Measurements from ENCODE around the gene RNF44. TPM values are rescaled to one million over a fixed set of nuclear protein-coding genes. Genes with fewer than 3 reads are reported as not detected.

Gene RNF44
- total and polyA plus RNA-seq, 3 experiments from 2014 or later, result 4.3 to 56.8 (median 54.6) TPM

DNA sequence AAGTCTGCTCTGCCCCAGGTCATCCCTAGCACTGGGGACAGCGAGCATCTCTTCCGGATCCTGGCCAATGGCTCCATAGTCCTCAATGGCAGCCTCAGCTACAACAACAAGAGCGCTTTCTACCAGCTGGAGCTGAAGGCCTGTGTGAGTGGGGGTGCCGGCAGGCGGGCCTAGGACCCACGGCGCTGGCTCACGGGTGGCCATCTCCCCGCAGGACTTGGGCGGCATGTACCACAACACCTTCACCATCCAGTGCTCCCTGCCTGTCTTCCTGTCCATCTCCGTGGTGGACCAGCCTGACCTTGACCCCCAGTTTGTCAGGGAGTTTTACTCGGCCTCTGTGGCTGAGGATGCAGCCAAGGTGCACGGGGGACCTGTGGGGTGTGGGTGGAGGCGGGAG, 37.9 kb upstream of the RNF44 start:
- no peaks in the 10 kb centered on the region for H3K36me3 Mint-ChIP-seq
- no peaks in the 10 kb centered on the region for H3K4me1 ChIP-seq (ENCODE audit: insufficient read depth, low read length)
- no peak overlapping the region for H3K4me3 Mint-ChIP-seq
- no peaks in the 10 kb centered on the region for H3K27me3 ChIP-seq (ENCODE audit: insufficient read depth, low read length, poor library complexity, severe bottlenecking)
- no peaks in the 10 kb centered on the region for H3K9me3 ChIP-seq (ENCODE audit: low read length)
- H3K4me3 ChIP-seq (ENCODE audit: low read length), result no peak overlapping the region
- DNase-seq, result no peak
- peaks cover 4 to 11% (median 5%) of the 10 kb centered on the region in 3 donors for H3K4me1 Mint-ChIP-seq
- H3K27ac ChIP-seq (ENCODE audit: low read depth, low read length), result no peak overlapping the region
- POLR2A ChIA-PET, result no interaction called here
- CTCF ChIA-PET, result interaction anchor here (0.8 to 10.4 kb wide), 8 partner anchors 21 to 158 kb away, joined by 3 to 67 read pairs (median 8); partner anchors contain the start of genes CLTB and RNF44
- H3K27ac Mint-ChIP-seq, result no peak overlapping the region
- H3K27me3 Mint-ChIP-seq, result peaks cover 6 to 9% of the 10 kb centered on the region in 2 donors
- no peaks in the 10 kb centered on the region for H3K9me3 Mint-ChIP-seq
- H3K36me3 ChIP-seq (ENCODE audit: insufficient read depth, low read length), result no peaks in the 10 kb centered on the region

- H3K9me3 Mint-ChIP-seq, result no peaks in the 10 kb centered on the region
- no peaks in the 10 kb centered on the region for H3K36me3 Mint-ChIP-seq
- H3K27ac ChIP-seq (ENCODE audit: low read depth, low read length), result no peak overlapping the region
- H3K4me3 ChIP-seq (ENCODE audit: low read length), result no peak overlapping the region
- no peak for DNase-seq
- H3K4me3 Mint-ChIP-seq, result no peak overlapping the region
- peaks cover 4 to 11% (median 5%) of the 10 kb centered on the region in 3 donors for H3K4me1 Mint-ChIP-seq
- CTCF ChIA-PET, result interaction anchor here (0.9 to 10.4 kb wide), 14 partner anchors 9 to 157 kb away, joined by 3 to 67 read pairs (median 7); partner anchors contain the start of genes CLTB, FAF2 and RNF44
- H3K27me3 ChIP-seq (ENCODE audit: insufficient read depth, low read length, poor library complexity, severe bottlenecking), result no peaks in the 10 kb centered on the region
- no peaks in the 10 kb centered on the region for H3K9me3 ChIP-seq (ENCODE audit: low read length)
- H3K4me1 ChIP-seq (ENCODE audit: insufficient read depth, low read length), result no peaks in the 10 kb centered on the region
- POLR2A ChIA-PET, result no interaction called here
- H3K36me3 ChIP-seq (ENCODE audit: insufficient read depth, low read length), result no peaks in the 10 kb centered on the region
- peaks cover 10 to 12% of the 10 kb centered on the region in 2 donors for H3K27me3 Mint-ChIP-seq
- peak overlapping the region in 2 of 8 donors; percentile 20 to 33 for H3K27ac Mint-ChIP-seq
Observed at GRCh38 chr5:176574297-176574591, 37.0 kb upstream of the RNF44 start.

DNA sequence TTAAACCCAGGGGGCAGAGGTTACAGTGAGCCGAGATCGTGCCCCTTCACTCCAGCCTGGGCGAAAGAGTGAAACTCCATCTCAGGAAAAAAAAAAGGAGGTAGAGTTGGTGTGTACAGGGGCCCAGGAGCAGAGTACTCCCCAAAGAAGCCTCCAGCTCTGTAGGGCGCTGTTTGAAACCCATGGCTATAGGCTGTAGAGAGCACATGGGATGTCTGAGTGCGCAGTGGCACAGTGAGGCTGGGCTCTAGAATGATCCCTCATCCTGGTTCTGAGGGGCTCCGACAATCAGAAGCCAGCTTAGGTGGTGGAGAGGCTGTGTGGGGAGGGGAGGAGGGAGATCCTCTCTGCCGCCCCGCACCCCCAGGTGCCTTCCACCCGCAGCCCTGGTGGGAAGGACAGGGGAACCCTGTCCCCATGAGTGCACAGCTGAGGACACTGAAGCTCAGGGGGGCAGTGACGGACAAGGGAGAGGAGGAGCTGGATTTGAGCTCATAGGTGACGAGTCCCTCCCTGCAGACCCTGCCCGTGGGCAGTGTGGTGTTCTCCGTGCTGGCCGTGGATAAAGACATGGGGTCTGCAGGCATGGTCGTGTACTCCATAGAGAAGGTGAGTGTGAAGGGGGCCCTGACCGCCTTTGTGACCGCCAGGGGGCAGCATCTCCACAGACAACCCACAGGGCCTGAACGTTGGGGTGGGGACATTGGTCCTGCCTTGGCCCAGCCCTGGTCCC, 36.5 kb upstream of the RNF44 start:
- Histone ChIP-seq H3K4me1 (ENCODE audit: insufficient read depth, low read length) (no peaks in the 10 kb centered on the region), H3K4me3 (ENCODE audit: low read length) (no peak overlapping the region), H3K27me3 (ENCODE audit: insufficient read depth, low read length, poor library complexity, severe bottlenecking) (no peaks in the 10 kb centered on the region), H3K9me3 (ENCODE audit: low read length) (no peaks in the 10 kb centered on the region), H3K27ac (ENCODE audit: low read depth, low read length) (no peak overlapping the region), H3K36me3 (ENCODE audit: insufficient read depth, low read length) (no peaks in the 10 kb centered on the region)
- Mint-ChIP-seq H3K36me3 (no peaks in the 10 kb centered on the region), H3K9me3 (no peaks in the 10 kb centered on the region), H3K27ac (peak overlapping the region in 2 of 8 donors; percentile 20 to 74), H3K27me3 (peaks cover 10 to 12% of the 10 kb centered on the region in 2 donors), H3K4me1 (peaks cover 4 to 11% (median 5%) of the 10 kb centered on the region in 3 donors), H3K4me3 (peak overlapping the region in 1 of 7 donors; percentile 34)
- POLR2A ChIA-PET, result interaction anchor here (0.7 to 1.1 kb wide), 2 partner anchors 30 to 703 kb away, joined by 4 read pairs; partner anchors contain the start of gene CPLX2
- DNase-seq, result peak; percentile 61 to 84 (median 70)
- CTCF ChIA-PET, result interaction anchor here (0.6 to 10.4 kb wide), 19 partner anchors 8 to 402 kb away, joined by 3 to 67 read pairs (median 5); partner anchors contain the start of genes CLTB, FAF2 and RNF44

DNA sequence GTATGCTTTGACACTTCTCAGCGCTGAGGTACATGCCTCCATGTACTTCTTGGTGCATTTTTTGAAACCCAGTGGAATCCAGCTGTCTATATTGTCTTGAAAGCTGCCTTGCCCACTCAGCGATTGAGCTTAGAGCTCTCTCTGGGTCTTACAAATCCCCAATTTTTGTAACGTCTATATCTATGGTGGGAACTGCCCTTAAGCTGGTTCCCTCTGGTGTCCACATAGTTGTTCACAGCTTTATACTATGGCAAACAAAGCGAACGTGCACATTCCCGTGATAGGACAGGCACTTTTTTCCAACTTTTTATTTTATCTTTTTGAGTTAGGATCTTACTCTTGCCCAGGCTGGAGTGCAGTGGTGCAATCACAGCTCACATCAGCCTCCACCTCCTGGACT, 32.8 kb upstream of the RNF44 start:
- Mint-ChIP-seq H3K4me3 (no peak overlapping the region), H3K4me1 (peaks cover 4 to 8% (median 4%) of the 10 kb centered on the region in 3 donors), H3K36me3 (no peaks in the 10 kb centered on the region), H3K27me3 (peaks cover 12 to 26% of the 10 kb centered on the region in 2 donors), H3K27ac (no peak overlapping the region), H3K9me3 (no peaks in the 10 kb centered on the region)
- Histone ChIP-seq H3K36me3 (ENCODE audit: insufficient read depth, low read length) (no peaks in the 10 kb centered on the region), H3K27me3 (ENCODE audit: insufficient read depth, low read length, poor library complexity, severe bottlenecking) (peaks cover 6% of the 10 kb centered on the region), H3K4me1 (ENCODE audit: insufficient read depth, low read length) (no peaks in the 10 kb centered on the region), H3K27ac (ENCODE audit: low read depth, low read length) (no peak overlapping the region), H3K9me3 (ENCODE audit: low read length) (no peaks in the 10 kb centered on the region), H3K4me3 (ENCODE audit: low read length) (no peak overlapping the region)
- POLR2A ChIA-PET, result no interaction called here
- no peak for DNase-seq
- CTCF ChIA-PET, result interaction anchor here (0.8 to 10.4 kb wide), 5 partner anchors 20 to 153 kb away, joined by 3 to 67 read pairs (median 4); partner anchors contain the start of genes CDHR2, CLTB and RNF44

DNA sequence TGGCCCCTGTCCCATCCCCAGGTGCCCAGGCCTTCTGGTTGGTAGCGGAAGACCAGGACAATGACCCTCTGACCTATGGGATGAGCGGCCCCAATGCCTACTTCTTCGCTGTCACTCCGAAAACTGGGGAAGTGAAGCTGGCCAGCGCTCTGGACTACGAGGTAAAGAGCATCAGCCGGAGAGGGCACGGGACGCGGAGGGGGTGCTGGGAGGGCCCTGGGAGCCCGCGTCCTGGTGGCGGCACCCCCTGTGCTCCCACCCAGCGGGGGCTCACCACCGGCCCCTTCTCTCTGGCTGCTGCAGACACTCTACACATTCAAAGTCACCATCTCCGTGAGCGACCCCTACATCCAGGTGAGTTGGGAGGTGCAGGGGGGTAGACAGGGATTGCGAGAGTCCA, 31.5 kb upstream of the RNF44 start:
- CTCF ChIA-PET, result no interaction called here
- H3K27ac Mint-ChIP-seq, result no peak overlapping the region
- POLR2A ChIA-PET, result no interaction called here

GRCh38 chr5:176565760-176566288, 28.6 kb upstream of the RNF44 start:
- Histone ChIP-seq H3K36me3 (ENCODE audit: insufficient read depth, low read length) (no peaks in the 10 kb centered on the region), H3K9me3 (ENCODE audit: low read length) (no peaks in the 10 kb centered on the region), H3K27me3 (ENCODE audit: insufficient read depth, low read length, poor library complexity, severe bottlenecking) (peaks cover 11% of the 10 kb centered on the region), H3K4me3 (ENCODE audit: low read length) (no peak overlapping the region), H3K27ac (ENCODE audit: low read depth, low read length) (no peak overlapping the region), H3K4me1 (ENCODE audit: insufficient read depth, low read length) (peaks cover 5% of the 10 kb centered on the region)
- ChIA-PET POLR2A (no interaction called here), CTCF (interaction anchor here (1.1 to 1.8 kb wide), 2 partner anchors 8 to 95 kb away, joined by 3 to 5 read pairs; no protein-coding TSS in a partner anchor)
- Mint-ChIP-seq H3K27ac (peak overlapping the region in 1 of 8 donors; percentile 46), H3K9me3 (no peaks in the 10 kb centered on the region), H3K36me3 (no peaks in the 10 kb centered on the region), H3K27me3 (peaks cover 10 to 24% of the 10 kb centered on the region in 2 donors), H3K4me1 (peaks cover 0 to 12% (median 6%) of the 10 kb centered on the region in 3 donors), H3K4me3 (no peak overlapping the region)
- no peak for DNase-seq

More for the DNA sequence above, 31.5 kb upstream of the RNF44 start:
- Histone ChIP-seq H3K27me3 (ENCODE audit: insufficient read depth, low read length, poor library complexity, severe bottlenecking) (peaks cover 6% of the 10 kb centered on the region), H3K4me1 (ENCODE audit: insufficient read depth, low read length) (no peaks in the 10 kb centered on the region), H3K27ac (ENCODE audit: low read depth, low read length) (no peak overlapping the region), H3K4me3 (ENCODE audit: low read length) (no peak overlapping the region), H3K36me3 (ENCODE audit: insufficient read depth, low read length) (no peaks in the 10 kb centered on the region), H3K9me3 (ENCODE audit: low read length) (no peaks in the 10 kb centered on the region)
- H3K4me3 Mint-ChIP-seq, result no peak overlapping the region
- peaks cover 0 to under 1% (median 0%) of the 10 kb centered on the region in 3 donors for H3K4me1 Mint-ChIP-seq
- peaks cover 12 to 26% of the 10 kb centered on the region in 2 donors for H3K27me3 Mint-ChIP-seq
- H3K36me3 Mint-ChIP-seq, result no peaks in the 10 kb centered on the region
- no peak for DNase-seq
- no peaks in the 10 kb centered on the region for H3K9me3 Mint-ChIP-seq

- CTCF ChIA-PET, result no interaction called here
- H3K4me3 Mint-ChIP-seq, result no peak overlapping the region
Observed at GRCh38 chr5:176564002-176564401, 26.8 kb upstream of the RNF44 start.

DNA sequence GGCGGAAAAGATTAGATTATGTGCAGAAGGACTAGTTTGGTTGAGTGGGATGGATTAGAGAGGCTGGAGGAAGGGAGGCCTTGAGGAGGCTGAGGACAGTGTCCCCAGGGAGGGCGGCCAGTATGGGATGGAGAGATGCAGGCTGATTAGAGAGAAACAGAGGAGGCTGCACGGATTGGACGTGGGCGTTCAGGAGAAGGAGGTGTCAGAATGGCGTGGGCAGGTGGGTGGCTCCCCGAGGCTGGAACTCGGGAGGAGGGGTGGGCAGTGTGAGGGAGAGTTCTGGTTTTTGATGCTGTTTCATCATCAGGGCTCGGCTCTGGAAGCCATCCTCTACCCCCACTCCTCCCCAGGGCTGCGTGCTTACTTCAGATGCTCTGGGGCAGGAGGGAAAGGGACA, 25.0 kb upstream of the RNF44 start:
- no peak overlapping the region for H3K27ac ChIP-seq (ENCODE audit: low read depth, low read length)
- CTCF ChIA-PET, result interaction anchor here (0.5 kb wide), 1 partner anchor 85 kb away, joined by 3 read pairs; no protein-coding TSS in a partner anchor
- no peaks in the 10 kb centered on the region for H3K9me3 ChIP-seq (ENCODE audit: low read length)
- POLR2A ChIA-PET, result no interaction called here
- peaks cover 23% of the 10 kb centered on the region for H3K4me1 ChIP-seq (ENCODE audit: insufficient read depth, low read length)
- H3K36me3 ChIP-seq (ENCODE audit: insufficient read depth, low read length), result no peaks in the 10 kb centered on the region
- peaks cover 5 to 13% of the 10 kb centered on the region in 2 donors for H3K27me3 Mint-ChIP-seq
- no peak overlapping the region for H3K4me3 ChIP-seq (ENCODE audit: low read length)
- H3K9me3 Mint-ChIP-seq, result no peaks in the 10 kb centered on the region
- H3K4me1 Mint-ChIP-seq, result peaks cover 13 to 31% (median 18%) of the 10 kb centered on the region in 3 donors
- DNase-seq, result no peak
- H3K36me3 Mint-ChIP-seq, result no peaks in the 10 kb centered on the region
- peaks cover 4% of the 10 kb centered on the region for H3K27me3 ChIP-seq (ENCODE audit: insufficient read depth, low read length, poor library complexity, severe bottlenecking)
- H3K4me3 Mint-ChIP-seq, result peak overlapping the region in 1 of 7 donors; percentile 32
- H3K27ac Mint-ChIP-seq, result peak overlapping the region in 1 of 8 donors; percentile 58

More at GRCh38 chr5:176564002-176564401, 26.8 kb upstream of the RNF44 start:
- no peaks in the 10 kb centered on the region for H3K36me3 ChIP-seq (ENCODE audit: insufficient read depth, low read length)
- no peaks in the 10 kb centered on the region for H3K9me3 Mint-ChIP-seq
- H3K27me3 ChIP-seq (ENCODE audit: insufficient read depth, low read length, poor library complexity, severe bottlenecking), result peaks cover 11% of the 10 kb centered on the region
- no peaks in the 10 kb centered on the region for H3K9me3 ChIP-seq (ENCODE audit: low read length)
- no peaks in the 10 kb centered on the region for H3K36me3 Mint-ChIP-seq
- peaks cover 3 to 17% of the 10 kb centered on the region in 2 donors for H3K27me3 Mint-ChIP-seq
- peaks cover 21% of the 10 kb centered on the region for H3K4me1 ChIP-seq (ENCODE audit: insufficient read depth, low read length)
- no peak overlapping the region for H3K27ac Mint-ChIP-seq
- H3K4me3 ChIP-seq (ENCODE audit: low read length), result no peak overlapping the region
- H3K4me1 Mint-ChIP-seq, result peaks cover 11 to 28% (median 18%) of the 10 kb centered on the region in 3 donors
- no peak for DNase-seq
- no peak overlapping the region for H3K27ac ChIP-seq (ENCODE audit: low read depth, low read length)
- POLR2A ChIA-PET, result no interaction called here
